Esophagus muscularis mucosa (tissue), 3 donors: Measurements from ENCODE around the gene RBFOX2.

Experiments used
- EP300 ChIP-seq: sonication (generic); formaldehyde crosslinking; IDR thresholded peaks from one replicate; pipeline ENCODE4 v1.6.1; 2017; ENCODE audit warnings: antibody characterized with exemption
- TF ChIP-seq, protein P1 (sequence below), 3 experiments: fragments of 200-600 bp in 2 of 3; fragments of 450-650 bp in 1 of 3; sonication (generic) in 2 of 3; IDR thresholded peaks; one replicate each; pipeline ENCODE4 v1.5.1; 2017 to 2019; ENCODE audit warnings: antibody characterized with exemption in 3 of 3, mild to moderate bottlenecking in 2 of 3, moderate library complexity in 1 of 3

DNA sequence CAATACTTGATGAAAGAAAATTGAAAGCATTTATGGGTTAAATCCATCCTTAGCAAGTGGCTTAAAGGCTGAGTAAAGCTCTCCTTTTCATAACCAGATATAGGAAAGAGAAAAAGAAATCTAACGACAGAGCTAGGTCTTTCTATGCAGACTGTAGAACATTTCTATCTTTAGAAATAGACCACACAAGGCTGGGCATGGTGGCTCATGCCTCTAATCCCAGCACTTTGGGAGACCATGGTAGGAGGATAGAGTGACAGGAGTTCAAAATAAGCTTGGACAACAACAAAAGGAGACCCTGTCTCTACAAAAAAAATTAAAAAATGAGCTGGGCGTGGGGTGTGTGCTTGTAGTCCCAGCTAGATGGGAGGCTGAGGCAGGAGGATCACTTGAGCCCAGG lies 220.2 kb downstream of the RBFOX2 start:
- TF ChIP-seq, protein P1, sequence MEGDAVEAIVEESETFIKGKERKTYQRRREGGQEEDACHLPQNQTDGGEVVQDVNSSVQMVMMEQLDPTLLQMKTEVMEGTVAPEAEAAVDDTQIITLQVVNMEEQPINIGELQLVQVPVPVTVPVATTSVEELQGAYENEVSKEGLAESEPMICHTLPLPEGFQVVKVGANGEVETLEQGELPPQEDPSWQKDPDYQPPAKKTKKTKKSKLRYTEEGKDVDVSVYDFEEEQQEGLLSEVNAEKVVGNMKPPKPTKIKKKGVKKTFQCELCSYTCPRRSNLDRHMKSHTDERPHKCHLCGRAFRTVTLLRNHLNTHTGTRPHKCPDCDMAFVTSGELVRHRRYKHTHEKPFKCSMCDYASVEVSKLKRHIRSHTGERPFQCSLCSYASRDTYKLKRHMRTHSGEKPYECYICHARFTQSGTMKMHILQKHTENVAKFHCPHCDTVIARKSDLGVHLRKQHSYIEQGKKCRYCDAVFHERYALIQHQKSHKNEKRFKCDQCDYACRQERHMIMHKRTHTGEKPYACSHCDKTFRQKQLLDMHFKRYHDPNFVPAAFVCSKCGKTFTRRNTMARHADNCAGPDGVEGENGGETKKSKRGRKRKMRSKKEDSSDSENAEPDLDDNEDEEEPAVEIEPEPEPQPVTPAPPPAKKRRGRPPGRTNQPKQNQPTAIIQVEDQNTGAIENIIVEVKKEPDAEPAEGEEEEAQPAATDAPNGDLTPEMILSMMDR (IDR thresholded peaks at IDR 0.05): no peak
- no peak for TF ChIP-seq EP300
